GM21737 (cell line): ENCODE data around the gene RNASE4.
A peak's percentile ranks its signal among the peaks of the same experiment; 100 is the strongest.
"Not testable (repeated sequence)": the region's sequence is repeated elsewhere in the genome, so short reads cannot be mapped to it uniquely, and the experiment has no call there.

Experiments used
- ATAC-seq: cut with Tn5 transposase; IDR thresholded peaks from one replicate; pipeline ENCODE4 v1.9.1; 2021; ENCODE audit warnings: mild to moderate bottlenecking, moderate library complexity; ENCODE audit not compliant: unreplicated experiment

Gene RNASE4

GRCh38 chr14:20683891-20684661 lies at the start of gene RNASE4:
RNASE4 (plus strand) TSS chr14:20684560; CDS start chr14:20699372, 14,812 bp downstream.
- peak; percentile 25 for ATAC-seq

- ATAC-seq = no peak
Measured at GRCh38 chr14:20641591-20641990, 42.8 kb upstream of the RNASE4 start, which contains the start of gene OR6S1. OR6S1 (minus strand) TSS chr14:20641691; CDS start chr14:20641691, 0 bp downstream.

GRCh38 chr14:20642182-20642581 lies 42.2 kb upstream of the RNASE4 start:
- no peak for ATAC-seq

- ATAC-seq = not testable (repeated sequence)
Measured at GRCh38 chr14:20642755-20643154, 41.6 kb upstream of the RNASE4 start.

- no peak for ATAC-seq
Measured at GRCh38 chr14:20644520-20644919, 39.8 kb upstream of the RNASE4 start.

- ATAC-seq = no peak
Measured at GRCh38 chr14:20645481-20645880, 38.9 kb upstream of the RNASE4 start.

GRCh38 chr14:20652996-20653975 lies 31.1 kb upstream of the RNASE4 start:
- ATAC-seq = no peak

GRCh38 chr14:20655851-20656250 lies 28.5 kb upstream of the RNASE4 start:
- no peak for ATAC-seq

- ATAC-seq = no peak
Measured at GRCh38 chr14:20656274-20656673, 28.1 kb upstream of the RNASE4 start.

GRCh38 chr14:20657216-20658211 lies 26.8 kb upstream of the RNASE4 start:
- ATAC-seq = no peak

- ATAC-seq = no peak
Measured at GRCh38 chr14:20658246-20658645, 26.1 kb upstream of the RNASE4 start.

GRCh38 chr14:20659336-20659735 lies 25.0 kb upstream of the RNASE4 start:
- no peak for ATAC-seq

- ATAC-seq = no peak
Measured at GRCh38 chr14:20659813-20660395, 24.5 kb upstream of the RNASE4 start.

GRCh38 chr14:20661197-20661596 lies 23.2 kb upstream of the RNASE4 start:
- ATAC-seq = no peak

- ATAC-seq = peak; percentile 52
Measured at GRCh38 chr14:20662968-20663732, 21.2 kb upstream of the RNASE4 start.

GRCh38 chr14:20666400-20666961 lies 17.9 kb upstream of the RNASE4 start:
- ATAC-seq = not testable (repeated sequence)

GRCh38 chr14:20667957-20668356 lies 16.4 kb upstream of the RNASE4 start:
- peak; percentile 70 for ATAC-seq

- no peak for ATAC-seq
Measured at GRCh38 chr14:20668969-20669368, 15.4 kb upstream of the RNASE4 start.
